IPS DF 6.9 (cell line): ENCODE data around the gene FICD.

Experiments used
- DNase-seq: peaks from one replicate; pipeline ENCODE4 v3.0.0-alpha.2; 2013; ENCODE audit warnings: low read depth, low spot score
- H3K27ac ChIP-seq: one replicate; pipeline ENCODE4 v1.5.1; 2013; ENCODE audit warnings: low read length, control low read depth
- H3K27me3 ChIP-seq: 2 replicates; pipeline ENCODE4 v1.6.1; 2013; ENCODE audit warnings: mild to moderate bottlenecking, low read length; ENCODE audit not compliant: control insufficient read depth, insufficient read depth
- H3K36me3 ChIP-seq: 2 replicates; pipeline ENCODE4 v1.6.1; 2013; ENCODE audit warnings: low read length; ENCODE audit not compliant: control insufficient read depth, insufficient read depth
- H3K4me1 ChIP-seq: 2 replicates; pipeline ENCODE4 v1.6.1; 2013; ENCODE audit warnings: low read length; ENCODE audit not compliant: control insufficient read depth, insufficient read depth
- H3K4me3 ChIP-seq: 2 replicates; pipeline ENCODE4 v1.5.1; 2013; ENCODE audit warnings: mild to moderate bottlenecking, low read length
- H3K9me3 ChIP-seq: 2 replicates; pipeline ENCODE4 v1.6.1; 2013; ENCODE audit warnings: low read length, inconsistent platforms; ENCODE audit not compliant: control insufficient read depth, insufficient read depth
- WGBS: extraction: QIAGEN DNeasy Blood & Tissue Kit; methylation state at CpG from one replicate; pipeline ENCODE4 v1.1.7; 2013; ENCODE audit warnings: mixed read lengths, missing lambda C conversion rate; ENCODE audit not compliant: insufficient read length, insufficient coverage; 5-methylcytosine and 5-hydroxymethylcytosine counted together

Gene FICD

GRCh38 chr12:108502922-108503321 lies 12.2 kb upstream of the FICD start:
- Histone ChIP-seq H3K36me3 (no peaks in the 10 kb centered on the region), H3K4me3 (no peak overlapping the region), H3K27me3 (no peaks in the 10 kb centered on the region), H3K4me1 (no peaks in the 10 kb centered on the region), H3K9me3 (no peaks in the 10 kb centered on the region; the same call in 1 of the 2 replicates), H3K27ac (no peak overlapping the region)
- DNase-seq = no peak
- WGBS = no CpG with 5 or more reads among the region's 2 CpGs

DNA sequence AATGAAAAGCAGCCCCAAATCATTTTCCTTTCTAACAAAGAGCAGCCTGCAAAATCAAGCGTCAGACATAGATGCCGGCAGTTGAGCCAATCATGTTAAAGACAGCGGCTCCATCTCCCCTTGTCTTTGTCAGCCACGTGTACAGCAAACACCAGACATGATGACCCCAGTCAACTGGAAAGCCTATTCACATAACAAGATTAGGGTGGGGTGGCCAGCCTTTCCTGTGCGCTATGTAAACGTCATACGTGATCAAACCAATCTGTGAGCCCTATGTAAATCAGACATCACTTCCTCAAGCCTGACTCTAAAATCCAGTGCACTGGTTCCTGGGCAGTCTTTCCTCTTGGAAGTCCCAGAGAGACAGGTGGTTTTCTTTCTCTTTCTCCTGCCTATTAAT lies 9.9 kb upstream of the FICD start:
- no peak for DNase-seq
- H3K4me3 ChIP-seq = no peak overlapping the region
- H3K27ac ChIP-seq = no peak overlapping the region
- no peaks in the 10 kb centered on the region for H3K36me3 ChIP-seq
- H3K4me1 ChIP-seq = no peaks in the 10 kb centered on the region
- no CpG with 5 or more reads among the region's 7 CpGs for WGBS
- no peaks in the 10 kb centered on the region for H3K27me3 ChIP-seq
- H3K9me3 ChIP-seq = no peaks in the 10 kb centered on the region; the same call in 1 of the 2 replicates

DNA sequence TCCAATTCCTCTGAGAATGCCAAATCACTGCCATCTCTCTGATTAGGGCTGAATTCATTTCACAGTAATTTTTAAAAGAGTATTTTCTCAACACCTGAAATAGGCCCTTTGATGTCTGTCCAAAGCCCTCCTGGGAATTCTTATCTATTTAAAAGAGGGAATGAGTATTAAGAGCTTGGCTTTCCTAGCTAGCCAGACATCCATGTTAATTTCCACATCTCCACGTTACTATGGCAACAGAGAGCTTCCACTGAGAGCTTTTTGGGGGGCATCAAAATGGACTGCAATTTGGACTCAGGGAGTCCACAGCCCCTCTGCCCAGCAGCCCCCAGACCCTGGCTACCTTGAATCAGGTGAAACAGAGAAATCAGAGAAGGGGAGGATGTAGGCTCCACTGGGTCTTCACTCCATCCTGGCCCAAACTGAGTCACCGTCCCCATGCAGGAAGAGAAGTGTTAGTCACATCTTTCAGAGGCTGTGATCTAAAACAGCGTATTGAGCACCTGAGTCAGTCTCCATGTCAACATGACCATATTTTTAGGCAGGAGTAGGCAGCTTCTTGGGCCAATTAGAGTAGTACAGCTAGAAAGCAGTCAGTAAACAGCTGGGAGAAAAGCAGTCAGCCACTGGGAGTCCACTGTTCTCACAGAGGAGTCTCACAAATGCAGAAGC lies 7.0 kb upstream of the FICD start:
- DNase-seq = no peak
- Histone ChIP-seq H3K27me3 (no peaks in the 10 kb centered on the region), H3K36me3 (no peaks in the 10 kb centered on the region), H3K4me3 (no peak overlapping the region), H3K4me1 (no peaks in the 10 kb centered on the region), H3K9me3 (no peaks in the 10 kb centered on the region; the same call in 1 of the 2 replicates), H3K27ac (no peak overlapping the region)
- no CpG with 5 or more reads among the region's 3 CpGs for WGBS

DNA sequence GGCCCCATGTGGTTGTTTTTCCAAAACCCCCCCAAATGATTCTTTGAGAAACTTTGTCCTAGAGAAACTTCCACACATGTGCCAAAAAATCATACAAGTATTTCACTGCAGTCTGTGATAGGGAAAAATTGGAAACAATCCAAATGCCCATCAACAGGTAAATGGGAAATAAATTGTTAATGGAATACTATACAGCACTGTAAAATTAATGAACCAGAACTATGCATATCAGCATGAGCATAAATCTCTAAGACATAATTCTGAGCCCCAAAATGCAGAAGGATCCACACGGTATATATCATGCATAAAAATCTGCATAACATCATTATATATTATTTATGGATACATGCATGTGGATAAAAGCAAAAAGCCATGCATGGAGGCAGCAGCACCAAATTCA lies 5.3 kb upstream of the FICD start:
- H3K4me3 ChIP-seq = no peak overlapping the region
- no peaks in the 10 kb centered on the region for H3K9me3 ChIP-seq
- no peaks in the 10 kb centered on the region for H3K4me1 ChIP-seq
- H3K27me3 ChIP-seq = no peaks in the 10 kb centered on the region
- no peaks in the 10 kb centered on the region for H3K36me3 ChIP-seq
- no peak for DNase-seq
- no peak overlapping the region for H3K27ac ChIP-seq
- WGBS = no CpG with 5 or more reads among the region's 1 CpG

- no peaks in the 10 kb centered on the region for H3K36me3 ChIP-seq
- no peak for DNase-seq
- H3K27ac ChIP-seq = no peak overlapping the region
- H3K9me3 ChIP-seq = no peaks in the 10 kb centered on the region
- H3K4me3 ChIP-seq = no peak overlapping the region
- WGBS = no CpG with 5 or more reads among the region's 2 CpGs
- no peaks in the 10 kb centered on the region for H3K4me1 ChIP-seq
- H3K27me3 ChIP-seq = no peaks in the 10 kb centered on the region
These were observed 4.2 kb upstream of the FICD start for GRCh38 chr12:108510836-108511235.

DNA sequence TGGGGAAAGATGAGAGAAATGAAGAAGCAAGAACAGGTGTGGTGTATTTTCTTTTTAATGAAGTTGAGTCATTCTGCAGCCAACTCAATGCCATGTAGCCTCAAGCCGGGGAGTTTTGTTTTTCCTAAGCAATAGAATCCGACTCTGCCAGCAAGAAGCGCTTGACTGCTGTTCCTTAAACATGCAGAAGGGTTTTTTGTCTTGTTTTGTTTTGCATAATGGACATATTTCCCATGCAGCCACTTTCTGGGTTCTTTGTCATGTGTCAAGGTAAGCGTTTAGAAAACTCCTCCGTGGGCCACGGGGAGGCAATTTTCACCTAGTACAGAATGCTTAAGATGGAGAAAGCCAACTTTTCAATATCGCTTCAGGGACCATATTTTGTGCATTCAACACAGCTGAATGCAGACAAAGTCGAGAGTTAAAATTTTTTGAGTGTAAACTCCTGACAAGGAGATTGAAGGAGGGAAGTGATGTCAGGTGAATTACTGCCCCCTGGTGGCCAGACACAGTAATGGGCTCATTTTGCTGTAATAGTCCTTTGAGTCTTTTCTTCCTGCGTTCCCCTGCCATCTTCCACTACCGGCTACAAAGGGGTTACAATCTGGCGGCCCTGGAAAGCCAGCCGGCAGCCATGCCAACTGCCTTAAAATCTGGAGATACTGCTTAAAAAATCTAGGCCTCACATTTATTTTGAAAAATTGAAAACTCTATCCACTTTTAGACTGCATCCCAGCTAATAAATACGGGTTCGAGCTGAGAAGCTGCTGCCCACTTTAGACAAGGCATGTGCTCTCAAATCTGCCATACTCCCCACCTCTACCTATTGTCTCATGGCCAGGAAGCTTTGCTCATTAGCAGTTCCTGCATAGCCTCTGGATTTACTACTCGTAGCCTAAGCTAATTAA lies 3.2 kb upstream of the FICD start:
- Histone ChIP-seq H3K27ac (no peak overlapping the region), H3K9me3 (no peaks in the 10 kb centered on the region), H3K4me1 (no peaks in the 10 kb centered on the region), H3K4me3 (no peak overlapping the region), H3K36me3 (no peaks in the 10 kb centered on the region), H3K27me3 (no peaks in the 10 kb centered on the region)
- peak; percentile 82 for DNase-seq
- WGBS = no CpG with 5 or more reads among the region's 15 CpGs

- H3K36me3 ChIP-seq = peaks cover 13% of the 10 kb centered on the region
- H3K27me3 ChIP-seq = no peaks in the 10 kb centered on the region
- no CpG with 5 or more reads among the region's 19 CpGs for WGBS
- no peak for DNase-seq
- no peaks in the 10 kb centered on the region for H3K9me3 ChIP-seq
- H3K4me1 ChIP-seq = no peaks in the 10 kb centered on the region
- H3K27ac ChIP-seq = no peak overlapping the region
- H3K4me3 ChIP-seq = peak overlapping the region; percentile 9; the same call in 1 of the 2 replicates
These were observed 557 bp upstream of the FICD start for GRCh38 chr12:108514468-108514972.

GRCh38 chr12:108515916-108516315 lies 839 bp downstream of the FICD start:
- Histone ChIP-seq H3K27me3 (no peaks in the 10 kb centered on the region), H3K36me3 (peaks cover 23% of the 10 kb centered on the region), H3K4me1 (no peaks in the 10 kb centered on the region), H3K27ac (no peak overlapping the region), H3K4me3 (peak overlapping the region; percentile 80; the same call in 1 of the 2 replicates), H3K9me3 (no peaks in the 10 kb centered on the region)
- no peak for DNase-seq
- no CpG with 5 or more reads among the region's 5 CpGs for WGBS

GRCh38 chr12:108516511-108517275 lies 1.6 kb downstream of the FICD start:
- Histone ChIP-seq H3K36me3 (peaks cover 29% of the 10 kb centered on the region), H3K27ac (no peak overlapping the region), H3K4me1 (no peaks in the 10 kb centered on the region), H3K27me3 (no peaks in the 10 kb centered on the region), H3K9me3 (no peaks in the 10 kb centered on the region), H3K4me3 (no peak overlapping the region)
- no CpG with 5 or more reads among the region's 23 CpGs for WGBS
- DNase-seq = no peak
